DND-41 (cell line): Measurements from ENCODE around the gene CD180.

Experiments used
- ATAC-seq: fragments of 200-7000 bp; cut with Tn5 transposase; 3 replicates; pipeline ENCODE4 v1.9.1; 2021; ENCODE audit warnings: low read depth; ENCODE audit not compliant: insufficient read depth
- DNase-seq: peaks from one replicate; pipeline ENCODE4 v3.0.0-alpha.2; 2020
- H2AFZ ChIP-seq: 2 replicates; pipeline ENCODE4 v1.6.0; 2012; ENCODE audit warnings: low read depth, low read length
- H3K27ac ChIP-seq: 2 replicates; pipeline ENCODE4 v1.5.1; 2012; ENCODE audit warnings: low read length, inconsistent platforms
- H3K27me3 ChIP-seq: fragments of 200-600 bp; sonication (generic); 2 replicates; pipeline ENCODE4 v1.6.0; 2012; ENCODE audit warnings: low read length, mild to moderate bottlenecking, inconsistent platforms; ENCODE audit not compliant: insufficient read depth, poor library complexity
- H3K36me3 ChIP-seq: 2 replicates; pipeline ENCODE4 v1.5.1; 2012; ENCODE audit warnings: low read length, inconsistent platforms; ENCODE audit not compliant: insufficient read depth
- H3K4me1 ChIP-seq: 2 replicates; pipeline ENCODE4 v1.5.1; 2012; ENCODE audit warnings: mild to moderate bottlenecking, low read length; ENCODE audit not compliant: insufficient read depth
- H3K4me2 ChIP-seq: 2 replicates; pipeline ENCODE4 v1.6.0; 2012; ENCODE audit warnings: mild to moderate bottlenecking, moderate library complexity, low read length, inconsistent platforms; ENCODE audit not compliant: insufficient read depth
- H3K4me3 ChIP-seq, 2 experiments: fragments of 200-600 bp in 1 of 2; shearing (Covaris generic) in 1 of 2; 2 replicates each; pipeline ENCODE4 v1.5.1; 2012 to 2016; ENCODE audit warnings: inconsistent platforms in 2 of 2, low read length in 2 of 2, mild to moderate bottlenecking in 2 of 2, low read depth in 1 of 2, moderate library complexity in 1 of 2
- H3K79me2 ChIP-seq: 2 replicates; pipeline ENCODE4 v1.6.0; 2012; ENCODE audit warnings: low read length, inconsistent platforms; ENCODE audit not compliant: insufficient read depth
- H3K9ac ChIP-seq: 2 replicates; pipeline ENCODE4 v1.6.0; 2012; ENCODE audit warnings: low read depth, mild to moderate bottlenecking, inconsistent platforms, low read length, moderate library complexity
- H3K9me3 ChIP-seq: 2 replicates; pipeline ENCODE4 v1.5.1; 2012; ENCODE audit warnings: low read length, moderate library complexity, mild to moderate bottlenecking, inconsistent platforms; ENCODE audit not compliant: insufficient read depth, severe bottlenecking
- H4K20me1 ChIP-seq: 2 replicates; pipeline ENCODE4 v1.6.0; 2012; ENCODE audit warnings: low read length; ENCODE audit not compliant: insufficient read depth
- CTCF ChIP-seq: IDR thresholded peaks from 2 replicates; pipeline ENCODE4 v1.5.1; 2012; ENCODE audit warnings: borderline replicate concordance, low read length, moderate library complexity, mild to moderate bottlenecking; ENCODE audit not compliant: poor library complexity, severe bottlenecking; ENCODE audit errors: extremely low read depth
- EZH2 ChIP-seq: IDR thresholded peaks from 3 replicates; pipeline ENCODE4 v1.6.1; 2012; ENCODE audit warnings: borderline replicate concordance, low read depth, mild to moderate bottlenecking, moderate library complexity, low read length, inconsistent platforms; ENCODE audit not compliant: severe bottlenecking

CD180 gene

GRCh38 chr5:67187006-67187715 lies 9.4 kb downstream of the CD180 start:
- Histone ChIP-seq H3K9ac (no peak overlapping the region), H3K4me3 (no peak overlapping the region), H3K9me3 (no peaks in the 10 kb centered on the region), H3K4me2 (no peak overlapping the region), H2AFZ (0 out of 2 replicates have a peak overlapping the region, but pooled peaks have one; percentile 28), H3K4me1 (peaks cover 50% of the 10 kb centered on the region), H3K27ac (peak overlapping the region; percentile 3), H3K27me3 (no peaks in the 10 kb centered on the region), H3K79me2 (0 out of 2 replicates have a peak, but pooled peaks cover 3% of the 10 kb centered on the region), H4K20me1 (no peaks in the 10 kb centered on the region), H3K36me3 (no peaks in the 10 kb centered on the region)
- DNase-seq (no peak), ATAC-seq (peak; percentile 35; the same call in 1 of the 3 replicates)
- TF ChIP-seq EZH2 (no peak), CTCF (no peak)

GRCh38 chr5:67183859-67184258 lies 12.7 kb downstream of the CD180 start:
- no peak for ATAC-seq

GRCh38 chr5:67182301-67182790 lies 14.3 kb downstream of the CD180 start:
- Histone ChIP-seq H3K36me3 (0 out of 2 replicates have a peak, but pooled peaks cover 2% of the 10 kb centered on the region), H3K4me3 (peak overlapping the region in 1 of 2 experiments; percentile 48; a peak in 3 of 4 replicates), H3K79me2 (0 out of 2 replicates have a peak, but pooled peaks cover 3% of the 10 kb centered on the region), H3K27ac (peak overlapping the region; percentile 98), H3K4me2 (peak overlapping the region; percentile 59), H3K9me3 (peaks cover 2% of the 10 kb centered on the region), H2AFZ (peak overlapping the region; percentile 68), H4K20me1 (no peaks in the 10 kb centered on the region), H3K4me1 (peaks cover 70% of the 10 kb centered on the region), H3K27me3 (no peaks in the 10 kb centered on the region), H3K9ac (peak overlapping the region; percentile 62)
- no peak for TF ChIP-seq EZH2
- no peak for TF ChIP-seq CTCF
- DNase-seq (peak; percentile 83), ATAC-seq (peak; percentile 74)

More at GRCh38 chr5:67183859-67184258, 12.7 kb downstream of the CD180 start:
- H3K4me3 ChIP-seq = no peak overlapping the region
- H3K27me3 ChIP-seq = no peaks in the 10 kb centered on the region
- TF ChIP-seq CTCF (no peak), EZH2 (no peak)
- peak overlapping the region; percentile 98 for H3K27ac ChIP-seq
- H3K4me1 ChIP-seq = peaks cover 80% of the 10 kb centered on the region
- no peaks in the 10 kb centered on the region for H3K36me3 ChIP-seq
- no peak for DNase-seq
- H3K9me3 ChIP-seq = no peaks in the 10 kb centered on the region
- H2AFZ ChIP-seq = no peak overlapping the region
- no peaks in the 10 kb centered on the region for H4K20me1 ChIP-seq
- no peak overlapping the region for H3K9ac ChIP-seq
- peak overlapping the region; percentile 59; the same call in 1 of the 2 replicates for H3K4me2 ChIP-seq
- 0 out of 2 replicates have a peak, but pooled peaks cover 3% of the 10 kb centered on the region for H3K79me2 ChIP-seq
